Measurements from ENCODE around the gene FOXL3.

DNA sequence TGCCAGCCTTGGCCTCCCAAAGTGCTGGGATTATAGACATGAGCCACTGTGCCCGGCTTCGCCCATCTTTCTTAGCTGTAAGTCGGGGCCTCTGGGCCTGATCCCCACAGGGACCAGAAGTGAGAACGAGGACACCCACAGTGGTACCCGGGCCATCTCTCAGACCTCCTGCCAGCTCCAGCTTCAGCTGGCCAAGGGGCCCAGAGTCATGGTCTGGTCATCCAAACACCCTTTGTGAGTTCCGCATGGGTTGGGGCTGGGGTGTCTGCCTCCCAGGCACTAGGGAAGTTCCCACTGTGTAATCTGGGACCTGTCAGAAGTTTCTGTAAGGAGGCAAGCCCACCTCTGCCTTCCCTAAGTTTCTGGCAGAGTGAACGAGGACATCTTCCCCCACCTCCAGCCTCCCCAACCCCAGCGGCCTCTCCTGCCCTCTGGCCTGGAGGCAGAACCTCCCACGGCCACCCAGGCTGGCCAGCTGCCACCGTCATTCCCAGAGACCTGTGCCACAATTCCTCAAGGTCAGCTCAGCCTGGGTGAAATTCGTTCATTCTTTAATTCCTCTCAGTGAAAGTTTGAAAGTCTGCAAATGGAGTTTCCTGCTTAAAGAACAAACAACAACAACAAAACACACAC is 19.5 kb upstream of the FOXL3 start:
- TF ChIP-seq CTCF (IDR thresholded peaks at IDR 0.05; ENCODE audit: insufficient read depth, low read length, poor library complexity, severe bottlenecking): no peak
- TF ChIP-seq EZH2phosphoT487 (conservative IDR thresholded peaks at IDR 0.05; ENCODE audit: low read length): no peak

Measured in SU-DHL-6 (cell line).